CD8-positive, alpha-beta memory T cell (primary cell): ENCODE measurements around the gene RANBP1. TPM values are rescaled to one million over a fixed set of nuclear protein-coding genes. Genes with fewer than 3 reads are reported as not detected.

Source experiments
- CTCF ChIA-PET: fragments of 350-600 bp; sonication (Branson Sonifier 250); formaldehyde crosslinking; loops from one replicate; lab custom pipeline; 2021; ENCODE audit warnings: antibody characterized with exemption; lab: Charles Lee
- POLR2A ChIA-PET: fragments of 350-600 bp; sonication (Branson Sonifier 250); formaldehyde crosslinking; loops from one replicate; lab custom pipeline; 2021; ENCODE audit warnings: antibody characterized with exemption; lab: Charles Lee
- DNase-seq, 5 donors: peaks; one replicate each; pipeline versions ENCODE4 v3.0.0 to v3.0.0-alpha.2; 2020 to 2022; ENCODE audit warnings: mixed read lengths in 1 of 5
- H3K27ac ChIP-seq: one replicate; pipeline ENCODE4 v1.7.0; 2013; ENCODE audit warnings: low read depth, mild to moderate bottlenecking, low read length, moderate library complexity
- H3K27me3 ChIP-seq: 2 replicates; pipeline ENCODE4 v1.7.0; 2013; ENCODE audit warnings: low read length, mild to moderate bottlenecking; ENCODE audit not compliant: insufficient read depth, poor library complexity, severe bottlenecking
- H3K36me3 ChIP-seq: 2 replicates; pipeline ENCODE4 v1.7.0; 2013; ENCODE audit warnings: mild to moderate bottlenecking, low read length, moderate library complexity; ENCODE audit not compliant: insufficient read depth
- H3K4me1 ChIP-seq: 2 replicates; pipeline ENCODE4 v1.7.0; 2013; ENCODE audit warnings: mild to moderate bottlenecking, low read length, moderate library complexity; ENCODE audit not compliant: insufficient read depth
- H3K4me3 ChIP-seq: 2 replicates; pipeline ENCODE4 v1.7.0; 2013; ENCODE audit warnings: mild to moderate bottlenecking, low read length
- H3K9me3 ChIP-seq: 2 replicates; pipeline ENCODE4 v1.7.0; 2013; ENCODE audit warnings: mild to moderate bottlenecking, low read length
- H3K27ac Mint-ChIP-seq, 8 donors: one replicate each; pipeline ENCODE4 v1.8.0; 2020 to 2021; ENCODE audit warnings: mixed read lengths in 8 of 8, mild to moderate bottlenecking in 6 of 8, inconsistent platforms in 3 of 8, moderate library complexity in 3 of 8
- H3K27me3 Mint-ChIP-seq, 2 donors: one replicate each; pipeline ENCODE4 v1.8.0; 2020 to 2021; ENCODE audit warnings: mixed read lengths in 2 of 2, mild to moderate bottlenecking in 1 of 2, moderate library complexity in 1 of 2
- H3K36me3 Mint-ChIP-seq, 3 donors: one replicate each; pipeline ENCODE4 v1.8.0; 2020 to 2021; ENCODE audit warnings: mixed read lengths in 3 of 3, inconsistent platforms in 1 of 3, mild to moderate bottlenecking in 1 of 3
- H3K4me1 Mint-ChIP-seq, 3 donors: one replicate each; pipeline ENCODE4 v1.8.0; 2020 to 2021; ENCODE audit warnings: mixed read lengths in 3 of 3, inconsistent platforms in 1 of 3, mild to moderate bottlenecking in 1 of 3
- H3K4me3 Mint-ChIP-seq, 7 donors: one replicate each; pipeline ENCODE4 v1.8.0; 2020 to 2021; ENCODE audit warnings: mixed read lengths in 7 of 7, mild to moderate bottlenecking in 6 of 7, moderate library complexity in 4 of 7, inconsistent platforms in 2 of 7
- H3K9me3 Mint-ChIP-seq, 5 donors: one replicate each; pipeline ENCODE4 v1.8.0; 2020 to 2022; ENCODE audit warnings: mixed read lengths in 5 of 5, mild to moderate bottlenecking in 3 of 5, moderate library complexity in 2 of 5, inconsistent platforms in 1 of 5
- polyA plus RNA-seq: library from polyadenylated mRNA; unstranded; fragments of 300-500 nt; fragmentation: Illumina TruSeq; gene quantifications from one replicate; pipeline ENCODE4 v1.2.3, GENCODE V29; 2021
- total RNA-seq, 2 experiments: library from RNA; stranded (reverse); gene quantifications; one replicate each; pipeline ENCODE4 v1.2.3, GENCODE V29; 2021

Gene RANBP1
- total and polyA plus RNA-seq, 3 experiments from 2014 or later, result 102 to 459 (median 436) TPM

GRCh38 chr22:20079745-20080444, 36.0 kb upstream of the RANBP1 start, which contains the start of gene DGCR8:
TSS of gene DGCR8 (plus strand) at chr22:20080241. CDS start at chr22:20085964, 5,723 bp downstream.
- H3K36me3 ChIP-seq, result no peaks in the 10 kb centered on the region
- Mint-ChIP-seq H3K27ac (peak within 1 kb of the TSS; percentile 88 to 96 (median 91)), H3K4me1 (peaks cover 38 to 46% (median 39%) of the 10 kb centered on the region in 3 donors), H3K9me3 (no peaks in the 10 kb centered on the region), H3K27me3 (peaks cover 0 to 1% of the 10 kb centered on the region in 2 donors), H3K4me3 (peak within 1 kb of the TSS; percentile 91 to 96 (median 94)), H3K36me3 (peaks cover 0 to 7% (median 0%) of the 10 kb centered on the region in 3 donors)
- CTCF ChIA-PET, result no interaction called here
- peak within 1 kb of the TSS; percentile 97 for H3K4me3 ChIP-seq
- peak within 1 kb of the TSS; percentile 98 for H3K27ac ChIP-seq
- peak; percentile 56 to 80 (median 71) for DNase-seq
- H3K4me1 ChIP-seq, result peaks cover 37% of the 10 kb centered on the region
- POLR2A ChIA-PET, result interaction anchor here (1.2 kb wide), 1 partner anchor 11 kb away, joined by 5 read pairs; no protein-coding TSS in a partner anchor
- H3K9me3 ChIP-seq, result no peaks in the 10 kb centered on the region
- H3K27me3 ChIP-seq, result no peaks in the 10 kb centered on the region

- H3K27me3 ChIP-seq, result no peaks in the 10 kb centered on the region
- H3K4me3 ChIP-seq, result peak overlapping the region; percentile 92
- peak overlapping the region; percentile 74 to 93 (median 85) for H3K4me3 Mint-ChIP-seq
- DNase-seq, result peak; percentile 66 to 80 (median 73)
- ChIA-PET POLR2A (no interaction called here), CTCF (no interaction called here)
- peaks cover 0 to 1% of the 10 kb centered on the region in 2 donors for H3K27me3 Mint-ChIP-seq
- H3K27ac ChIP-seq, result peak overlapping the region; percentile 98
- H3K4me1 ChIP-seq, result peaks cover 40% of the 10 kb centered on the region
- H3K36me3 ChIP-seq, result no peaks in the 10 kb centered on the region
- H3K4me1 Mint-ChIP-seq, result peaks cover 43 to 51% (median 45%) of the 10 kb centered on the region in 3 donors
- H3K9me3 ChIP-seq, result no peaks in the 10 kb centered on the region
- H3K9me3 Mint-ChIP-seq, result no peaks in the 10 kb centered on the region
- peak overlapping the region; percentile 36 to 96 (median 89) for H3K27ac Mint-ChIP-seq
- H3K36me3 Mint-ChIP-seq, result peaks cover 0 to 8% (median under 1%) of the 10 kb centered on the region in 3 donors
Observed at GRCh38 chr22:20080445-20080775, 35.5 kb upstream of the RANBP1 start.

GRCh38 chr22:20080776-20081654, 34.9 kb upstream of the RANBP1 start:
- H3K36me3 ChIP-seq, result peaks cover 6% of the 10 kb centered on the region
- H3K36me3 Mint-ChIP-seq, result peaks cover 0 to 14% (median 2%) of the 10 kb centered on the region in 3 donors
- peaks cover 0 to 1% of the 10 kb centered on the region in 2 donors for H3K27me3 Mint-ChIP-seq
- no peaks in the 10 kb centered on the region for H3K27me3 ChIP-seq
- peaks cover 40% of the 10 kb centered on the region for H3K4me1 ChIP-seq
- H3K9me3 Mint-ChIP-seq, result no peaks in the 10 kb centered on the region
- no peaks in the 10 kb centered on the region for H3K9me3 ChIP-seq
- CTCF ChIA-PET, result interaction anchor here (1.0 to 2.8 kb wide), 2 partner anchors 11 to 36 kb away, joined by 3 to 9 read pairs; partner anchors contain the start of gene TRMT2A
- H3K27ac ChIP-seq, result peak overlapping the region; percentile 98
- peaks cover 44 to 57% (median 48%) of the 10 kb centered on the region in 3 donors for H3K4me1 Mint-ChIP-seq
- no peak for DNase-seq
- H3K4me3 Mint-ChIP-seq, result peak overlapping the region; percentile 74 to 93 (median 85)
- POLR2A ChIA-PET, result interaction anchor here (0.7 kb wide), 1 partner anchor 60 kb away, joined by 3 read pairs; no protein-coding TSS in a partner anchor
- peak overlapping the region; percentile 36 to 96 (median 89) for H3K27ac Mint-ChIP-seq
- H3K4me3 ChIP-seq, result peak overlapping the region; percentile 92

GRCh38 chr22:20083157-20083890, 32.6 kb upstream of the RANBP1 start:
- peak overlapping the region in 6 of 7 donors; percentile 7 to 91 (median 66) for H3K4me3 Mint-ChIP-seq
- ChIA-PET POLR2A (no interaction called here), CTCF (interaction anchor here (2.8 kb wide), 1 partner anchor 8 kb away, joined by 9 read pairs; no protein-coding TSS in a partner anchor)
- H3K4me1 ChIP-seq, result peaks cover 63% of the 10 kb centered on the region
- H3K27ac Mint-ChIP-seq, result peak overlapping the region; percentile 3 to 88 (median 76)
- peaks cover 29% of the 10 kb centered on the region for H3K36me3 ChIP-seq
- peaks cover 5 to 37% (median 18%) of the 10 kb centered on the region in 3 donors for H3K36me3 Mint-ChIP-seq
- H3K27me3 ChIP-seq, result no peaks in the 10 kb centered on the region
- peaks cover 0 to 3% of the 10 kb centered on the region in 2 donors for H3K27me3 Mint-ChIP-seq
- DNase-seq, result no peak
- no peaks in the 10 kb centered on the region for H3K9me3 ChIP-seq
- H3K4me1 Mint-ChIP-seq, result peaks cover 65 to 79% (median 69%) of the 10 kb centered on the region in 3 donors
- H3K4me3 ChIP-seq, result no peak overlapping the region
- no peaks in the 10 kb centered on the region for H3K9me3 Mint-ChIP-seq
- H3K27ac ChIP-seq, result peak overlapping the region; percentile 45

GRCh38 chr22:20083891-20084546, 31.9 kb upstream of the RANBP1 start:
- Histone ChIP-seq H3K27ac (peak overlapping the region; percentile 70), H3K36me3 (peaks cover 36% of the 10 kb centered on the region), H3K27me3 (no peaks in the 10 kb centered on the region), H3K9me3 (no peaks in the 10 kb centered on the region), H3K4me1 (peaks cover 64% of the 10 kb centered on the region), H3K4me3 (no peak overlapping the region)
- Mint-ChIP-seq H3K27ac (peak overlapping the region in 6 of 8 donors; percentile 14 to 87 (median 54)), H3K36me3 (peaks cover 5 to 44% (median 21%) of the 10 kb centered on the region in 3 donors), H3K4me3 (peak overlapping the region in 3 of 7 donors; percentile 12 to 91 (median 58)), H3K27me3 (peaks cover 0 to 3% of the 10 kb centered on the region in 2 donors), H3K4me1 (peaks cover 70 to 86% (median 75%) of the 10 kb centered on the region in 3 donors), H3K9me3 (no peaks in the 10 kb centered on the region)
- DNase-seq, result no peak
- POLR2A ChIA-PET, result no interaction called here
- CTCF ChIA-PET, result no interaction called here

- Histone ChIP-seq H3K27ac (peak overlapping the region; percentile 70), H3K4me1 (peaks cover 71% of the 10 kb centered on the region), H3K36me3 (peaks cover 44% of the 10 kb centered on the region), H3K9me3 (no peaks in the 10 kb centered on the region), H3K4me3 (no peak overlapping the region), H3K27me3 (no peaks in the 10 kb centered on the region)
- Mint-ChIP-seq H3K27ac (peak overlapping the region in 5 of 8 donors; percentile 12 to 81 (median 44)), H3K36me3 (peaks cover 10 to 48% (median 21%) of the 10 kb centered on the region in 3 donors), H3K9me3 (no peaks in the 10 kb centered on the region), H3K27me3 (peaks cover 0 to 3% of the 10 kb centered on the region in 2 donors), H3K4me3 (peak overlapping the region in 3 of 7 donors; percentile 15 to 70 (median 47)), H3K4me1 (peaks cover 76 to 89% (median 82%) of the 10 kb centered on the region in 3 donors)
- CTCF ChIA-PET, result no interaction called here
- no peak for DNase-seq
- POLR2A ChIA-PET, result no interaction called here
Observed at GRCh38 chr22:20084547-20085413, 31.1 kb upstream of the RANBP1 start.
